Measurements from ENCODE around the gene ITCH.
"Not testable (repeated sequence)": the region's sequence is repeated elsewhere in the genome, so short reads cannot be mapped to it uniquely, and the experiment has no call there.

The ITCH gene

GRCh38 chr20:34426026-34426425 lies 63.0 kb downstream of the ITCH start:
- H3K27ac ChIP-seq (ENCODE audit: low read depth, low read length), result no peak overlapping the region
- no peaks in the 10 kb centered on the region for H3K4me1 ChIP-seq (ENCODE audit: insufficient read depth, low read length)
- no peaks in the 10 kb centered on the region for H3K27me3 ChIP-seq (ENCODE audit: control insufficient read depth in 1 of 2, insufficient read depth in 2 of 2, low read length in 2 of 2)
- H3K9ac ChIP-seq (ENCODE audit: low read length), result no peak overlapping the region
- no peak overlapping the region for H3K4me3 ChIP-seq (ENCODE audit: low read depth in 1 of 2, low read length in 2 of 2)
- H3K36me3 ChIP-seq (ENCODE audit: insufficient read depth, low read length), result peaks cover 37% of the 10 kb centered on the region
- H3K9me3 ChIP-seq (ENCODE audit: low read length), result no peaks in the 10 kb centered on the region

GRCh38 chr20:34427331-34427730 lies 64.3 kb downstream of the ITCH start:
- Histone ChIP-seq H3K36me3 (ENCODE audit: insufficient read depth, low read length) (peaks cover 32% of the 10 kb centered on the region), H3K9me3 (ENCODE audit: low read length) (no peaks in the 10 kb centered on the region), H3K9ac (ENCODE audit: low read length) (no peak overlapping the region), H3K27ac (ENCODE audit: low read depth, low read length) (no peak overlapping the region), H3K4me1 (ENCODE audit: insufficient read depth, low read length) (no peaks in the 10 kb centered on the region), H3K27me3 (ENCODE audit: control insufficient read depth in 1 of 2, insufficient read depth in 2 of 2, low read length in 2 of 2) (no peaks in the 10 kb centered on the region), H3K4me3 (ENCODE audit: low read depth in 1 of 2, low read length in 2 of 2) (no peak overlapping the region)

DNA sequence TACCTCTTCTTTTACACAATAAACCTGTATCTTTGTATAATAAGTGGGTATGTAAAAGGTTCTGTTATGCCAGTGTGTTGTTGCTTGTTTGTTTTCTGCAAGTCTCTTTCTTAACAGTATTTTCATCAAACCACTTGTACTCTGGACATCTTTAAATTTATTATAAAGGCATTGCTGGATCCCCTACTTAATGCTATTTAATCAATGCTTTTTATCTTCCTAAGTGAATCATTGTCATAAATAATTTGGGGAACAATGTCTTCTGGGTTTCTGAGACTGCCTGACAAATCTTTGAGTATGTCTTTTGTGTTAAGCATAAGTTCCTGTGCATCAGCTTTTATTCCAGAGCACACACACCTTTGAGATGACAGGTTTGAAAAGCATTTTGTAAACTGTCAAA lies 64.7 kb downstream of the ITCH start:
- H3K27ac ChIP-seq (ENCODE audit: low read depth, low read length), result no peak overlapping the region
- H3K9ac ChIP-seq (ENCODE audit: low read length), result no peak overlapping the region
- peaks cover 32% of the 10 kb centered on the region for H3K36me3 ChIP-seq (ENCODE audit: insufficient read depth, low read length)
- H3K4me1 ChIP-seq (ENCODE audit: insufficient read depth, low read length), result no peaks in the 10 kb centered on the region
- H3K4me3 ChIP-seq (ENCODE audit: low read depth in 1 of 2, low read length in 2 of 2), result no peak overlapping the region
- no peaks in the 10 kb centered on the region for H3K27me3 ChIP-seq (ENCODE audit: control insufficient read depth in 1 of 2, insufficient read depth in 2 of 2, low read length in 2 of 2)
- H3K9me3 ChIP-seq (ENCODE audit: low read length), result no peaks in the 10 kb centered on the region

DNA sequence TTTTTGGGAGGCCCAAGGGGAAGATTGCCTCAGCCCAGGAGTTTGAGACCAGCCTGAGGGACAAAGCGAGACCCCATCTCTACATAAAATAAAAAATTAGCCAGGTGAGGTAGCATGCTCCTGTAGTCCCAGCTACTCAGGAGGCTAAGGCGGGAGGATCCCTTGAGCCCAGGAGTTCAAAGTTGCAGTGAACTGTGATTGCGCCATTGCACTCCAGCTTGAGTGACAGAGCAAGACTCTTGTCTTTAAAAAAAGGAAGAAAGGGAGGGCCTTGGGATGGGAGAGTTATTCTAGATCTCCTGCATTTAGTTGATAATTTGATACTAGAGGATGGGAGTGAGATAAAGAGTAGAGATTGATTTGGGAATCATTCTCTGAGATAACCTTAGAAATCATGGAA lies 68.1 kb downstream of the ITCH start:
- H3K36me3 ChIP-seq (ENCODE audit: insufficient read depth, low read length), result peaks cover 9% of the 10 kb centered on the region
- H3K27me3 ChIP-seq (ENCODE audit: control insufficient read depth in 1 of 2, insufficient read depth in 2 of 2, low read length in 2 of 2), result no peaks in the 10 kb centered on the region
- H3K4me1 ChIP-seq (ENCODE audit: insufficient read depth, low read length), result no peaks in the 10 kb centered on the region
- no peak overlapping the region for H3K27ac ChIP-seq (ENCODE audit: low read depth, low read length)
- no peak overlapping the region for H3K4me3 ChIP-seq (ENCODE audit: low read depth in 1 of 2, low read length in 2 of 2)
- H3K9ac ChIP-seq (ENCODE audit: low read length), result no peak overlapping the region
- H3K9me3 ChIP-seq (ENCODE audit: low read length), result no peaks in the 10 kb centered on the region

- not testable (repeated sequence) for H3K9me3 ChIP-seq (ENCODE audit: low read length); H3K4me3 ChIP-seq (ENCODE audit: low read depth in 1 of 2, low read length in 2 of 2); H3K27me3 ChIP-seq (ENCODE audit: control insufficient read depth in 1 of 2, insufficient read depth in 2 of 2, low read length in 2 of 2); H3K36me3 ChIP-seq (ENCODE audit: insufficient read depth, low read length); H3K4me1 ChIP-seq (ENCODE audit: insufficient read depth, low read length); H3K27ac ChIP-seq (ENCODE audit: low read depth, low read length); H3K9ac ChIP-seq (ENCODE audit: low read length)
These were observed 69.6 kb downstream of the ITCH start for GRCh38 chr20:34432663-34433062.

GRCh38 chr20:34433391-34433790 lies 70.3 kb downstream of the ITCH start:
- H3K36me3 ChIP-seq (ENCODE audit: insufficient read depth, low read length), result peaks cover 8% of the 10 kb centered on the region
- no peak overlapping the region for H3K27ac ChIP-seq (ENCODE audit: low read depth, low read length)
- no peaks in the 10 kb centered on the region for H3K9me3 ChIP-seq (ENCODE audit: low read length)
- H3K4me3 ChIP-seq (ENCODE audit: low read depth in 1 of 2, low read length in 2 of 2), result no peak overlapping the region
- no peaks in the 10 kb centered on the region for H3K27me3 ChIP-seq (ENCODE audit: control insufficient read depth in 1 of 2, insufficient read depth in 2 of 2, low read length in 2 of 2)
- no peak overlapping the region for H3K9ac ChIP-seq (ENCODE audit: low read length)
- no peaks in the 10 kb centered on the region for H3K4me1 ChIP-seq (ENCODE audit: insufficient read depth, low read length)

GRCh38 chr20:34435589-34435988 lies 72.5 kb downstream of the ITCH start:
- no peaks in the 10 kb centered on the region for H3K27me3 ChIP-seq (ENCODE audit: control insufficient read depth in 1 of 2, insufficient read depth in 2 of 2, low read length in 2 of 2)
- H3K27ac ChIP-seq (ENCODE audit: low read depth, low read length), result no peak overlapping the region
- H3K4me3 ChIP-seq (ENCODE audit: low read depth in 1 of 2, low read length in 2 of 2), result no peak overlapping the region
- H3K36me3 ChIP-seq (ENCODE audit: insufficient read depth, low read length), result peaks cover 24% of the 10 kb centered on the region
- no peaks in the 10 kb centered on the region for H3K4me1 ChIP-seq (ENCODE audit: insufficient read depth, low read length)
- no peaks in the 10 kb centered on the region for H3K9me3 ChIP-seq (ENCODE audit: low read length)
- H3K9ac ChIP-seq (ENCODE audit: low read length), result no peak overlapping the region

DNA sequence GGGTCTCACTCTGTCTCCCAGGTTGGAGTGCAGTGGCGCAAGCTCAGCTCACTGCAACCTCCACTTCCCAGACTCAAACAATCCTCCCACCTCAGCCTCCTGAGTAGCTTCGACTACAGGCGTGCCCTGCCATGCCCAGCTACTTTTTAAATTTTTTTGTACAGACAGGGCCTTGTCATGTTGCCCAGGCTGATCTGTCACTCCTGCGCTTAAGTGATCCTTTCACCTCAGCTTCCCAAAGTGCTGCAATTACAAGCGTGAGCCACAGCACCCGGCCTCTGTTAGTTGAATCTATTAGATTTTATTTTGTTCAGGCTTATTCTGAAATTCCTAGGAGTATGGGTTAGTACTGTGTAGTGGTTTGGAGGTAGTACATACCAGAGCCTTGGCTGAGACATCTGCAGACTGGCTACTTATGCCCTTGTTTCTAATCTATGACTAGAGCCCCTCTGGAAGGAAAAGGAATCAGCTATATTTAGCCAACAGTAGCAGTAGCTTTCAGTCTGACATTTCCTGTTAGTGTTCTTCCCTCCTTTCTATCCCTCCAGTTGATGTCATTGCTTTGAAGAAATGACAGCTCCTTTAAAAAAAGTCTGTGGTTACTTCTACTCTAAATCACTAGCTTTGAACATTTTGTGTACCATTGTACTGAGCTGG lies 74.4 kb downstream of the ITCH start:
- Histone ChIP-seq H3K9me3 (ENCODE audit: low read length) (no peaks in the 10 kb centered on the region), H3K36me3 (ENCODE audit: insufficient read depth, low read length) (peaks cover 24% of the 10 kb centered on the region), H3K4me1 (ENCODE audit: insufficient read depth, low read length) (no peaks in the 10 kb centered on the region), H3K27me3 (ENCODE audit: control insufficient read depth in 1 of 2, insufficient read depth in 2 of 2, low read length in 2 of 2) (no peaks in the 10 kb centered on the region), H3K9ac (ENCODE audit: low read length) (no peak overlapping the region), H3K4me3 (ENCODE audit: low read depth in 1 of 2, low read length in 2 of 2) (no peak overlapping the region), H3K27ac (ENCODE audit: low read depth, low read length) (no peak overlapping the region)

GRCh38 chr20:34439168-34439567 lies 76.1 kb downstream of the ITCH start:
- no peaks in the 10 kb centered on the region for H3K4me1 ChIP-seq (ENCODE audit: insufficient read depth, low read length)
- H3K9ac ChIP-seq (ENCODE audit: low read length), result no peak overlapping the region
- no peak overlapping the region for H3K4me3 ChIP-seq (ENCODE audit: low read depth in 1 of 2, low read length in 2 of 2)
- H3K27ac ChIP-seq (ENCODE audit: low read depth, low read length), result no peak overlapping the region
- no peaks in the 10 kb centered on the region for H3K9me3 ChIP-seq (ENCODE audit: low read length)
- no peaks in the 10 kb centered on the region for H3K27me3 ChIP-seq (ENCODE audit: control insufficient read depth in 1 of 2, insufficient read depth in 2 of 2, low read length in 2 of 2)
- peaks cover 24% of the 10 kb centered on the region for H3K36me3 ChIP-seq (ENCODE audit: insufficient read depth, low read length)

DNA sequence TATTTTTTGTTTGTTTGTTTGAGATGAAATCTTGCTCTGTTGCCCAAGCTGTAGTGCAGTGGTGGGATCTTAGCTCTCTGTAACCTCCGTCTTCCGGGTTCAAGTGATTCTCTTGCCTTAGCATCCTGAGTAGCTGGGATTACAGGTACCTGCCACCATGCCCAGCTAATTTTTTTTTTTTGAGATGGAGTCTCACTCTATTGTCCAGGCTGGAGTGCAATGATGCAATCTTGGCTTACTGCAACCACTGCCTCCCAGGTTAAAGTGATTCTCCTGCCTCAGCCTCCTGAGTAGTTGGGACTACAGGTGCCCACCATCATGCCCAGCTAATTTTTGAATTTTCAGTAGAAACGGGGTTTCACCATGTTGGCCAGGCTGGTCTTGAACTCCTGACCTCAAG lies 78.3 kb downstream of the ITCH start:
- not testable (repeated sequence) for H3K9me3 ChIP-seq (ENCODE audit: low read length); H3K4me1 ChIP-seq (ENCODE audit: insufficient read depth, low read length); H3K27ac ChIP-seq (ENCODE audit: low read depth, low read length); H3K4me3 ChIP-seq (ENCODE audit: low read depth in 1 of 2, low read length in 2 of 2); H3K27me3 ChIP-seq (ENCODE audit: control insufficient read depth in 1 of 2, insufficient read depth in 2 of 2, low read length in 2 of 2); H3K9ac ChIP-seq (ENCODE audit: low read length)
- peaks cover 42% of the 10 kb centered on the region for H3K36me3 ChIP-seq (ENCODE audit: insufficient read depth, low read length)

DNA sequence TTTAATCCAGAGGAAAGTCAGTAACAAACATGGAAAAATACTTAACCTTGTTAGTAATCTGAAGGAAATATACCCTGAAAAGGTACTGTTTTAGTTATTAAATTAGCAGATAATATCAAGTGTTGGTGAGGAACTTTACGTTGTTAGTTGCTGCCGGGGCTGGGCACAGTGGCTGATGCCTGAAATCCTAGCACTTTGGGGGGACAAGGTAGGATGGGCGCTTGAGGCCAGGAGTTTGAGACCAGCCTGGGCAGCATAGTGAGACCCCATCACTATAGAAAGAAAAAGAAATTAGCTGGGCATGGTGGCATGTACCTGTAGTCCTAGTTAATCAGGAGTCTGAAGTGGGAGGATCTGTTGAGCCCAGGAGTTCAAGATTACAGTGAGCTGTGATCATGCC lies 80.5 kb downstream of the ITCH start:
- Histone ChIP-seq H3K27me3 (ENCODE audit: control insufficient read depth in 1 of 2, insufficient read depth in 2 of 2, low read length in 2 of 2) (no peaks in the 10 kb centered on the region), H3K36me3 (ENCODE audit: insufficient read depth, low read length) (peaks cover 52% of the 10 kb centered on the region), H3K4me1 (ENCODE audit: insufficient read depth, low read length) (no peaks in the 10 kb centered on the region), H3K4me3 (ENCODE audit: low read depth in 1 of 2, low read length in 2 of 2) (no peak overlapping the region), H3K27ac (ENCODE audit: low read depth, low read length) (no peak overlapping the region), H3K9ac (ENCODE audit: low read length) (no peak overlapping the region), H3K9me3 (ENCODE audit: low read length) (no peaks in the 10 kb centered on the region)

DNA sequence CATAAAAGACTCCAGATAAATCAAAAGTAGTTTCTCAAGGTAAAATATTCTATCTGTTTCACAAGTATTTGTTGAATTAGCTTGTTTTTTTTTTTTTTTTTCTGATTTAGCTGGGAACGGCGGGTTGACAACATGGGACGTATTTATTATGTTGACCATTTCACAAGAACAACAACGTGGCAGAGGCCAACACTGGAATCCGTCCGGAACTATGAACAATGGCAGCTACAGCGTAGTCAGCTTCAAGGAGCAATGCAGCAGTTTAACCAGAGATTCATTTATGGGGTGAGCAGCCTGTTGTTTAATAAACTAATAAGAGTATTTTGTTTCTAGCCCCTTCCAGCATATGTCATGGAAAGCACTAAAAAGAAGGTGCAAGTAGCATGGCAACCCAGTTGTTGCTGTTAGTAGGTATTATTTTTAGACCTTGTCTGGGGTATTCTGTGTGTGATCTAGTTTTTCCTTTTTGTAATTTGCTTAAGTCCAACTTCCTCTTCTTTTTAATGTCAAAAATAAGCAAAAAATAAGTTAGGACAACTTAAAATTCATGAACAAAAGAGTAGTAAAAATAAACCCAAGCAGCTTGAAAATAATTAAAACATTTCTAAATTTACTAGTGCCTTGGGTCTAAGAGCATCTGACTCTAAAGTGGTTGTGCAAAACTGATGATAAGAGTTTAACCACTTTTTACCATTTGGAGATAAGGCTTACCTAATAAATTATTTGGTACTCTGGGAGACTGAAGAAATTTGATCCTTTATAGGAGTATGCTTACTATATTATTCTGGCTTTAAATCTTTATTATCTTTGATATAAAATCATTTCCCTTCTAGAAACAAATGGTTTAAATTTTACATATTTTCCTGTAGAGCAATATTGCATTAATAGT lies 82.3 kb downstream of the ITCH start:
- no peak overlapping the region for H3K27ac ChIP-seq (ENCODE audit: low read depth, low read length)

More for the DNA sequence above, 82.3 kb downstream of the ITCH start:
- Histone ChIP-seq H3K4me1 (ENCODE audit: insufficient read depth, low read length) (no peaks in the 10 kb centered on the region), H3K4me3 (ENCODE audit: low read depth in 1 of 2, low read length in 2 of 2) (no peak overlapping the region), H3K9me3 (ENCODE audit: low read length) (no peaks in the 10 kb centered on the region), H3K36me3 (ENCODE audit: insufficient read depth, low read length) (peaks cover 46% of the 10 kb centered on the region), H3K9ac (ENCODE audit: low read length) (no peak overlapping the region), H3K27me3 (ENCODE audit: control insufficient read depth in 1 of 2, insufficient read depth in 2 of 2, low read length in 2 of 2) (no peaks in the 10 kb centered on the region)

Data from muscle layer of colon (tissue), 2 donors.